MM.1S (cell line): ENCODE data around the gene ADAMTSL3.

Experiments
- CTCF ChIP-seq: fragments of 300-600 bp; sonication (generic); IDR thresholded peaks from 2 replicates; pipeline ENCODE4 v1.5.1; 2016; ENCODE audit warnings: antibody characterized with exemption, low read length, mixed read lengths
- EZH2phosphoT487 ChIP-seq: fragments of 300-600 bp; sonication (generic); IDR thresholded peaks from 2 replicates; pipeline ENCODE4 v1.6.1; 2018; ENCODE audit warnings: antibody characterized with exemption, low read length

DNA sequence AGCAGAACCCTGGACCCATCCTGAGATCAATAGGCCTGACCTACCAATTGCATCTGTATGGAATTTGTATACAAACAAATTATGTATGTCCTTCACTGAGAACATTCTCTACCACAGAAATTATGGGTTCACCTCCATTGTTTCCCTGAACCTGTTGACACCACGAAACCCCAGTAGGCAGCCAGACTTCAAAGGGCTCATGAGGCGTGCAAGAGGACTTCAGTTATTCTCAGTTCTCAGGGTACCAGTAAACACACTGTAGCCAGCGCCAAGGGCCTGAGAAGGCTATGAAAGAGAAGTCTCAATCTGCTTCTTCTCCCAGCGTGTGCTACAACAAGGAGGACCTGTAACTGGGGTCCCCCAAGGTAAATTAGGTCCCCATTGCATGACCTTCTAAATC, 326.7 kb downstream of the ADAMTSL3 start:
- TF ChIP-seq CTCF: no peak
- no peak for TF ChIP-seq EZH2phosphoT487
